ENCODE results near the gene ARL6.
"Not testable (repeated sequence)": the region's sequence is repeated elsewhere in the genome, so short reads cannot be mapped to it uniquely, and the experiment has no call there.

The ARL6 gene

DNA sequence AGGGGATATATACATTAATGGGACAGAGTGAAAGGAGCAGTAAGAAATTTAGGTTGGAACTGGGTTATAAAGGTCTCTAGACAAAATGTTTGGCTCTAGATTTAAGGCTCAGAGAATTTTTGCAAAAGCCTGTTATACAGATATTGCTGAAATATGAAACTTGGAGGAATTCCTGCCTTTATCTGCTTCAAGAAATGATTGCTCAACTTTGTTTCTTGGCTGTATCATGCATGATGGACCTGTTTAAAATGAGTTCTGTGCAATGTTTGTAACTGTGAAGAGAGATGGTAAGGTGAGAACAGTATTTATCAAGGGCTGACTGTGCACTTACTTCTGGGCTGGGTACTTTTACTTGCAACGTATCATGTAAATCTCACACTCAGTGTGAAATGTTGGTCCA lies 60.5 kb downstream of the ARL6 start:
- TF ChIP-seq, protein P1, sequence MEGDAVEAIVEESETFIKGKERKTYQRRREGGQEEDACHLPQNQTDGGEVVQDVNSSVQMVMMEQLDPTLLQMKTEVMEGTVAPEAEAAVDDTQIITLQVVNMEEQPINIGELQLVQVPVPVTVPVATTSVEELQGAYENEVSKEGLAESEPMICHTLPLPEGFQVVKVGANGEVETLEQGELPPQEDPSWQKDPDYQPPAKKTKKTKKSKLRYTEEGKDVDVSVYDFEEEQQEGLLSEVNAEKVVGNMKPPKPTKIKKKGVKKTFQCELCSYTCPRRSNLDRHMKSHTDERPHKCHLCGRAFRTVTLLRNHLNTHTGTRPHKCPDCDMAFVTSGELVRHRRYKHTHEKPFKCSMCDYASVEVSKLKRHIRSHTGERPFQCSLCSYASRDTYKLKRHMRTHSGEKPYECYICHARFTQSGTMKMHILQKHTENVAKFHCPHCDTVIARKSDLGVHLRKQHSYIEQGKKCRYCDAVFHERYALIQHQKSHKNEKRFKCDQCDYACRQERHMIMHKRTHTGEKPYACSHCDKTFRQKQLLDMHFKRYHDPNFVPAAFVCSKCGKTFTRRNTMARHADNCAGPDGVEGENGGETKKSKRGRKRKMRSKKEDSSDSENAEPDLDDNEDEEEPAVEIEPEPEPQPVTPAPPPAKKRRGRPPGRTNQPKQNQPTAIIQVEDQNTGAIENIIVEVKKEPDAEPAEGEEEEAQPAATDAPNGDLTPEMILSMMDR (IDR thresholded peaks at IDR 0.05; ENCODE audit: insufficient read depth, low read depth, low read length, missing control alignments), result no peak
- no peak overlapping the region for H3K4me3 ChIP-seq (ENCODE audit: low read depth, low read length)
- no peak for DNase-seq (ENCODE audit: low read depth)

DNA sequence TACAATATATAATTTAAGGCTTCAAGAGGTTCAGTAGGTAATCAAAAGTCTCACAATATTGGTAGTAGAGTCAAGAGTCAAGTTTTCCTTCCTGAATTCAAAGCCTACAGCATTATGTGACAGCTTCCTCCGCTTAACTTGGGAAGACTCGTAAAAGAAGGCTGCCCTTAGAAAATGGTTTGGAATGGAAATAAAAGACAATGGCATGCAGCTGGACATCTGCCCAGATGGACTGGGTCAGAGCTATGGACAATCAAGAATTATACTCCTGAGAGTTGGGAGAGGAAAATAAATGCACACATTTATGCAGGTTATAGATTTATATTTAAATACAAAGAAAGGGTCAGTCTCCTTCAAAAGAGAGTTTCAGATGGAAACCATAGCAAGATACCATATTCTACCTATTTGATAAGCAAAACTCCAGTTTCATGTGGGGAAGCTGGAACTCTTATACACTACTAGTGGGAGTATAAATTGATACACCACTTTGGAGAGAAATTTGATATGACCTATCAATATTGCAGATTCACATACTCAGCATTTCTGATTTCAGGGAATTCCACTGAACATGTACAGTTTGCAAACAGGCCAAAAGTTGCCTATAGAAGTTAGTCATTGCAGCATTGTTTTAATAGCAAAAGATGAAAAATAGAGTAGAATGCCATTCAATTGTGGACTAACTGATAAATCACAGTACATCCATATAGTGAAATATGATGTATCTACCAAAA lies 63.3 kb downstream of the ARL6 start:
- TF ChIP-seq, protein P1 (IDR thresholded peaks at IDR 0.05; ENCODE audit: insufficient read depth, low read depth, low read length, missing control alignments), result no peak
- DNase-seq (ENCODE audit: low read depth), result no peak
- H3K4me3 ChIP-seq (ENCODE audit: low read depth, low read length), result no peak overlapping the region

DNA sequence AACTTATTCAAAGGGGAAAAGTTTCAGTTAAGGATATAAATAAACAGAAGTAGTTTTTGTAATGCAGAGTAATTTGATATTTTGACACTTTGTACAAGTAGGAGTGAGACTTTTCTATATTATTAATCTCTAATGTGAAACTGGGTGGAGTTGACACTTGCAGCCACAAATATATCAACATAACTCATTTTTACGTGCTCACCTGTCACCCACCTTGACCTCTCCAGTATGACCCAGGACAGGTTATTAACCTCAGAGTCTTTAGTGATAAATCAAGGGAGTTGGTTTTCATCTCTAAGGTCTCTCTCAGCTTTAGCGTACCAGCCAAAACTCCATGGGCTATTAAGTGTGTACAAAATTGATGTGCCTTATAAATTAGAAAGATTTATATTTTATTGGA lies 64.6 kb downstream of the ARL6 start:
- no peak for DNase-seq (ENCODE audit: low read depth)
- H3K4me3 ChIP-seq (ENCODE audit: low read depth, low read length), result no peak overlapping the region
- TF ChIP-seq, protein P1 (IDR thresholded peaks at IDR 0.05; ENCODE audit: insufficient read depth, low read depth, low read length, missing control alignments), result no peak

DNA sequence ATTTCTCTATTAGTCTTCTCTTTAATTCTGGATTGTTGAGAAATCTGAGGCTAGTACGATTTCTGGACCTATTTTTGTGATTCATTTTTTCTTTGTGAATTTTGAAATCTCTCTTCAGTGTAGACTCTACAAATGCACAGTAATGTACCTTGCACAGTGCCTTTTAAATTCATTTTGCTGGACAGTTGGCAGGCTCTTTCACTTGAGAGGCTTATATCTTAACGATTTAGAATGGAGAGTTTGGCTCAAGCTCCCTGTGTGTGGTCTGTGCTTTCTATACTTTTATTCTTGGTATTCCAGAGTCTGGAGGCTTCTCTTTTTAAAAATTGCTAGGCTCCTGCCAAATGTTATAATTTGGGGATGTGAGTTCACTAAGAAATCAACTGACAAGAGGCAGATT lies 66.1 kb downstream of the ARL6 start:
- TF ChIP-seq, protein P1 (IDR thresholded peaks at IDR 0.05; ENCODE audit: insufficient read depth, low read depth, low read length, missing control alignments), result no peak
- no peak overlapping the region for H3K4me3 ChIP-seq (ENCODE audit: low read depth, low read length)
- no peak for DNase-seq (ENCODE audit: low read depth)

DNA sequence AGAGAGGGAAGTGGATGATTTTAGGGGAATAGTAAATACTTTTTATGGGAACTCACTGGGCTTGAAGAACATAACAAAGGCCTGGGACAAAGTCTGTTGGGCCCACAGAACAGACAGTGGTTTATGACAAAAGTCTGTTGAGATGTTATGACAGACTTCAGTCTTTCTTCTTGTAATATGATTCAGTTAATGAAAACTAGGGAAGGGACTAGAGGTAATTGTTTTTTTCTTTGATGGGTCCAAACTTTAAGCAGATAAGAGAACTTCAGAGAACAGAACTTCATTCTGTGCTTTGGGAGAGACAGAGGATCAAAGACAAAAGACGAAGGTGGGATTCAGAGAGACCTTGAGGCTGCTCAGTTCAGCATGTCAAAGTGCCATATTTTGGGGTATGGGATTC lies 66.6 kb downstream of the ARL6 start:
- H3K4me3 ChIP-seq (ENCODE audit: low read depth, low read length), result no peak overlapping the region
- no peak for DNase-seq (ENCODE audit: low read depth)
- TF ChIP-seq, protein P1 (IDR thresholded peaks at IDR 0.05; ENCODE audit: insufficient read depth, low read depth, low read length, missing control alignments), result no peak

DNA sequence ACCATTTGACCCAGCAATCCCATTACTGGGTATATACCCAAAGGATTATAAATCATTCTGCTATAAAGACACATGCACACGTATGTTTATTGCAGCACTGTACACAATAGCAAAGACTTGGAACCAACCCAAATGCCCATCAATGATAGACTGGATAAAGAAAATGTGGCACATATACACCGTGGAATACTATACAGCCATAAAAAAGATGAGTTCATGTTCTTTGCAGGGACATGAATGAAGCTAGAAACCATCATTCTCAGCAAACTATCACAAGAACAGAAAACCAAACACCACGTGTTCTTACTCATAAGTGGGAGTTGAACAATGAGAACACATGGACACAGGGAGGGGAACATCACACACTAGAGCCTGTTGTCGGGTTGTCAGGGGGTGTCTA lies 68.6 kb downstream of the ARL6 start:
- H3K4me3 ChIP-seq (ENCODE audit: low read depth, low read length); DNase-seq (ENCODE audit: low read depth): not testable (repeated sequence)

DNA sequence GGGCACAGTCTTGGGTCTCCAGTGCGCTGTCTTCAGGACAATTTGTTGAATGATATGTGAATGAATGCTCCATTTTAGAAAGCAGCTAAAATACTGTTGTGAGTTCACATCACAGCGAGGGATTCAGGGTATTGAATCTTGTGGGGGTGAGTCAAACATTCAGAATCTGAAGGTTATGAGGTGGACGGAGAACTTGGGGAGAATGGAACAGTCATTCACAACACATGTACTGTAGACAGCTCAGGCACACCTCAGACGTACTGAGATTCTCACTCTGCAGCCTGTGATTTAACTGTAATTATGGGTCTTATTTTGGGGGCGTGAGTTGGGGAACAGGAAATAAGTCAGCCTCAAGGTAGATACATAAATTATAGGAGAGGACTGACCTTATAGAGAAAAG lies 71.2 kb downstream of the ARL6 start:
- TF ChIP-seq, protein P1 (IDR thresholded peaks at IDR 0.05; ENCODE audit: insufficient read depth, low read depth, low read length, missing control alignments), result no peak
- no peak overlapping the region for H3K4me3 ChIP-seq (ENCODE audit: low read depth, low read length)
- no peak for DNase-seq (ENCODE audit: low read depth)
